GM23338 (cell line): ENCODE data around the gene MTX3. TPM values are rescaled to one million over a fixed set of nuclear protein-coding genes. Genes with fewer than 3 reads are reported as not detected.

Experiments
- ATAC-seq: fragments of 200-7000 bp; cut with Tn5 transposase; 3 replicates; pipeline ENCODE4 v1.9.1; 2020
- DNase-seq: peaks from one replicate; pipeline ENCODE4 v3.0.0-alpha.2; 2015; ENCODE audit warnings: low spot score
- H2AFZ ChIP-seq: fragments of 200-600 bp; sonication (generic); 2 replicates; pipeline ENCODE4 v1.8.0; 2016; ENCODE audit warnings: antibody characterized with exemption, mild to moderate bottlenecking, moderate library complexity
- H3F3A ChIP-seq: fragments of 200-600 bp; sonication (generic); replicated peaks from 2 replicates; pipeline ENCODE4 v1.8.0; 2017; ENCODE audit warnings: antibody characterized with exemption, mixed run types, low read depth
- H3K27ac ChIP-seq: fragments of 200-600 bp; sonication (generic); 2 replicates; pipeline ENCODE4 v1.6.1; 2016; ENCODE audit warnings: low read depth
- H3K27me3 ChIP-seq: fragments of 200-600 bp; sonication (generic); 2 replicates; pipeline ENCODE4 v1.8.0; 2016; ENCODE audit warnings: mild to moderate bottlenecking, mixed run types, moderate library complexity; ENCODE audit not compliant: insufficient read depth
- H3K36me3 ChIP-seq: fragments of 200-600 bp; sonication (generic); 2 replicates; pipeline ENCODE4 v1.8.0; 2016; ENCODE audit warnings: mild to moderate bottlenecking; ENCODE audit not compliant: insufficient read depth
- H3K4me1 ChIP-seq: fragments of 200-600 bp; sonication (generic); 2 replicates; pipeline ENCODE4 v1.8.0; 2016; ENCODE audit warnings: mild to moderate bottlenecking, moderate library complexity; ENCODE audit not compliant: insufficient read depth
- H3K4me2 ChIP-seq: fragments of 200-600 bp; sonication (generic); 2 replicates; pipeline ENCODE4 v1.7.1; 2017; ENCODE audit warnings: mixed run types
- H3K4me3 ChIP-seq: fragments of 200-600 bp; sonication (generic); 2 replicates; pipeline ENCODE4 v1.6.1; 2016; ENCODE audit warnings: mixed run types
- H3K79me2 ChIP-seq: fragments of 200-600 bp; sonication (generic); replicated peaks from 2 replicates; pipeline ENCODE4 v1.8.0; 2017; ENCODE audit warnings: mild to moderate bottlenecking; ENCODE audit not compliant: insufficient read depth
- H3K9me2 ChIP-seq: fragments of 200-600 bp; sonication (generic); 2 replicates; pipeline ENCODE4 v1.8.0; 2017; ENCODE audit not compliant: insufficient read depth
- H4K20me1 ChIP-seq: fragments of 200-600 bp; sonication (generic); replicated peaks from 2 replicates; pipeline ENCODE4 v1.8.0; 2017; ENCODE audit warnings: mild to moderate bottlenecking; ENCODE audit not compliant: insufficient read depth
- H3K27ac Mint-ChIP-seq: 2 replicates; pipeline ENCODE4 v1.8.0; 2020; ENCODE audit warnings: inconsistent platforms, mild to moderate bottlenecking, moderate library complexity, mixed read lengths
- H3K27me3 Mint-ChIP-seq: 3 replicates; pipeline ENCODE4 v1.8.0; 2022; ENCODE audit warnings: low read depth, mild to moderate bottlenecking, moderate library complexity, mixed read lengths, inconsistent platforms; ENCODE audit not compliant: insufficient read depth, poor library complexity
- H3K36me3 Mint-ChIP-seq: 3 replicates; pipeline ENCODE4 v1.8.0; 2021; ENCODE audit warnings: low read depth, mild to moderate bottlenecking, inconsistent platforms, moderate library complexity, mixed read lengths
- H3K4me1 Mint-ChIP-seq: 3 replicates; pipeline ENCODE4 v1.8.0; 2020; ENCODE audit warnings: mild to moderate bottlenecking, inconsistent platforms, mixed read lengths
- H3K4me3 Mint-ChIP-seq: 3 replicates; pipeline ENCODE4 v1.8.0; 2021; ENCODE audit warnings: moderate library complexity, mild to moderate bottlenecking, inconsistent platforms, mixed read lengths
- H3K9me3 Mint-ChIP-seq: 3 replicates; pipeline ENCODE4 v1.8.0; 2020; ENCODE audit warnings: moderate library complexity, mild to moderate bottlenecking, inconsistent platforms, mixed read lengths
- CREB1 ChIP-seq: fragments of 250-450 bp; sonication (Bioruptor Pico); IDR thresholded peaks from 2 replicates; pipeline ENCODE4 v1.5.0; 2020; ENCODE audit warnings: low read depth, mild to moderate bottlenecking, moderate library complexity
- EZH2 ChIP-seq: fragments of 200-600 bp; sonication (generic); IDR thresholded peaks from one replicate; pipeline ENCODE4 v1.8.0; 2017; ENCODE audit warnings: antibody characterized with exemption, mild to moderate bottlenecking, low read depth; ENCODE audit not compliant: unreplicated experiment
- JUNB ChIP-seq: IDR thresholded peaks from one replicate; pipeline ENCODE4 v1.6.1; 2016; ENCODE audit warnings: antibody characterized with exemption; ENCODE audit not compliant: unreplicated experiment
- NANOG ChIP-seq: IDR thresholded peaks from 2 replicates; pipeline ENCODE4 v1.6.1; 2016; ENCODE audit warnings: antibody characterized with exemption, borderline replicate concordance
- POLR2AphosphoS5 ChIP-seq: IDR thresholded peaks from 2 replicates; pipeline ENCODE4 v1.6.1; 2016; ENCODE audit warnings: antibody characterized with exemption, low read depth
- REST ChIP-seq: IDR thresholded peaks from one replicate; pipeline ENCODE4 v1.6.1; 2018; ENCODE audit warnings: antibody characterized with exemption; ENCODE audit not compliant: unreplicated experiment
- STAT1 ChIP-seq: IDR thresholded peaks from one replicate; pipeline ENCODE4 v1.6.1; 2016; ENCODE audit warnings: antibody characterized with exemption; ENCODE audit not compliant: unreplicated experiment
- ZNF331 ChIP-seq: fragments of 250-450 bp; sonication (Bioruptor Pico); IDR thresholded peaks from 2 replicates; pipeline ENCODE4 v1.5.0; 2020; ENCODE audit warnings: low read depth, mild to moderate bottlenecking, moderate library complexity
- polyA plus RNA-seq: library from polyadenylated mRNA; unstranded; fragments of >200 nt; fragmentation: Nextera tagmentation; extraction: Ambion mirVana; gene quantifications from 2 replicates; pipeline ENCODE4 v1.2.1, GENCODE V29; 2016
- total RNA-seq: library from RNA; depleted of rRNA; stranded (reverse); fragments of >200 nt; shearing (Covaris generic); gene quantifications from 2 replicates; pipeline ENCODE4 v1.2.3, GENCODE V29; 2014
- TF ChIP-seq, protein P1 (sequence below), 2 experiments: fragments of 200-600 bp in 1 of 2; sonication (generic) in 1 of 2; conservative IDR thresholded peaks; 2 replicates each; pipeline versions ENCODE4 v1.5.1 to v1.6.1; 2016 to 2017; ENCODE audit warnings: antibody characterized with exemption in 2 of 2, low read depth in 2 of 2, mild to moderate bottlenecking in 2 of 2, moderate library complexity in 1 of 2
- TF ChIP-seq, protein P2 (sequence below): fragments of 250-450 bp; sonication (Bioruptor Pico); IDR thresholded peaks from 2 replicates; pipeline ENCODE4 v1.5.0; 2020; ENCODE audit warnings: mild to moderate bottlenecking, moderate library complexity

MTX3 gene
- total and polyA plus RNA-seq, 2 experiments from 2014 or later = 11.3 to 33.8 TPM

DNA sequence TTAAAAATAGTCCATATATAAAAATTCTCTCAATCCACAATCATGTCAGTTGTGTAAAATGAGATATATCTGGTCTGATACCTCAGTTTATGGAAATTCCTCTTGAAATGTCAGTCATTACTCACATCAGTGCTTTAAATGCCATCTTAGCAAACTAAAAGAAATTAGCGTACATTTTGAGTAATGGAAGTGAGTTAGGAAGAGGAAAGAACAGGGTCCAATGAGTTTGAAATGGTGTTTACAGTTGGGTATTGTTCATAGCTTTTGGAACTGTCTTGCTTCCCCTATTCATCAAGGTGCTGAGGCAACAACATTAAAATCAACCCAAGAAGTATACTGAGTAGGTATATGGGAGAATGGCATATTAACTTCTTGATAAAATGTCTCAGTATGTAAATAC, 8.7 kb upstream of the MTX3 start:
- Mint-ChIP-seq H3K4me1 (peaks cover 32% of the 10 kb centered on the region), H3K36me3 (peaks cover 4% of the 10 kb centered on the region; the same call in 1 of the 3 replicates), H3K27ac (no peak overlapping the region), H3K27me3 (no peaks in the 10 kb centered on the region), H3K9me3 (no peaks in the 10 kb centered on the region), H3K4me3 (no peak overlapping the region)
- H3K4me2 ChIP-seq = no peak overlapping the region
- H4K20me1 ChIP-seq = no peaks in the 10 kb centered on the region
- TF ChIP-seq REST (no peak), ZNF331 (no peak), CREB1 (CRISPR knock-in tag) (no peak), EZH2 (no peak), JUNB (no peak), NANOG (no peak), POLR2AphosphoS5 (no peak), STAT1 (no peak)
- TF ChIP-seq, protein P1, sequence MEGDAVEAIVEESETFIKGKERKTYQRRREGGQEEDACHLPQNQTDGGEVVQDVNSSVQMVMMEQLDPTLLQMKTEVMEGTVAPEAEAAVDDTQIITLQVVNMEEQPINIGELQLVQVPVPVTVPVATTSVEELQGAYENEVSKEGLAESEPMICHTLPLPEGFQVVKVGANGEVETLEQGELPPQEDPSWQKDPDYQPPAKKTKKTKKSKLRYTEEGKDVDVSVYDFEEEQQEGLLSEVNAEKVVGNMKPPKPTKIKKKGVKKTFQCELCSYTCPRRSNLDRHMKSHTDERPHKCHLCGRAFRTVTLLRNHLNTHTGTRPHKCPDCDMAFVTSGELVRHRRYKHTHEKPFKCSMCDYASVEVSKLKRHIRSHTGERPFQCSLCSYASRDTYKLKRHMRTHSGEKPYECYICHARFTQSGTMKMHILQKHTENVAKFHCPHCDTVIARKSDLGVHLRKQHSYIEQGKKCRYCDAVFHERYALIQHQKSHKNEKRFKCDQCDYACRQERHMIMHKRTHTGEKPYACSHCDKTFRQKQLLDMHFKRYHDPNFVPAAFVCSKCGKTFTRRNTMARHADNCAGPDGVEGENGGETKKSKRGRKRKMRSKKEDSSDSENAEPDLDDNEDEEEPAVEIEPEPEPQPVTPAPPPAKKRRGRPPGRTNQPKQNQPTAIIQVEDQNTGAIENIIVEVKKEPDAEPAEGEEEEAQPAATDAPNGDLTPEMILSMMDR (conservative IDR thresholded peaks at IDR 0.05; ENCODE audit: low read depth in 2 of 2) = no peak
- TF ChIP-seq, protein P2, sequence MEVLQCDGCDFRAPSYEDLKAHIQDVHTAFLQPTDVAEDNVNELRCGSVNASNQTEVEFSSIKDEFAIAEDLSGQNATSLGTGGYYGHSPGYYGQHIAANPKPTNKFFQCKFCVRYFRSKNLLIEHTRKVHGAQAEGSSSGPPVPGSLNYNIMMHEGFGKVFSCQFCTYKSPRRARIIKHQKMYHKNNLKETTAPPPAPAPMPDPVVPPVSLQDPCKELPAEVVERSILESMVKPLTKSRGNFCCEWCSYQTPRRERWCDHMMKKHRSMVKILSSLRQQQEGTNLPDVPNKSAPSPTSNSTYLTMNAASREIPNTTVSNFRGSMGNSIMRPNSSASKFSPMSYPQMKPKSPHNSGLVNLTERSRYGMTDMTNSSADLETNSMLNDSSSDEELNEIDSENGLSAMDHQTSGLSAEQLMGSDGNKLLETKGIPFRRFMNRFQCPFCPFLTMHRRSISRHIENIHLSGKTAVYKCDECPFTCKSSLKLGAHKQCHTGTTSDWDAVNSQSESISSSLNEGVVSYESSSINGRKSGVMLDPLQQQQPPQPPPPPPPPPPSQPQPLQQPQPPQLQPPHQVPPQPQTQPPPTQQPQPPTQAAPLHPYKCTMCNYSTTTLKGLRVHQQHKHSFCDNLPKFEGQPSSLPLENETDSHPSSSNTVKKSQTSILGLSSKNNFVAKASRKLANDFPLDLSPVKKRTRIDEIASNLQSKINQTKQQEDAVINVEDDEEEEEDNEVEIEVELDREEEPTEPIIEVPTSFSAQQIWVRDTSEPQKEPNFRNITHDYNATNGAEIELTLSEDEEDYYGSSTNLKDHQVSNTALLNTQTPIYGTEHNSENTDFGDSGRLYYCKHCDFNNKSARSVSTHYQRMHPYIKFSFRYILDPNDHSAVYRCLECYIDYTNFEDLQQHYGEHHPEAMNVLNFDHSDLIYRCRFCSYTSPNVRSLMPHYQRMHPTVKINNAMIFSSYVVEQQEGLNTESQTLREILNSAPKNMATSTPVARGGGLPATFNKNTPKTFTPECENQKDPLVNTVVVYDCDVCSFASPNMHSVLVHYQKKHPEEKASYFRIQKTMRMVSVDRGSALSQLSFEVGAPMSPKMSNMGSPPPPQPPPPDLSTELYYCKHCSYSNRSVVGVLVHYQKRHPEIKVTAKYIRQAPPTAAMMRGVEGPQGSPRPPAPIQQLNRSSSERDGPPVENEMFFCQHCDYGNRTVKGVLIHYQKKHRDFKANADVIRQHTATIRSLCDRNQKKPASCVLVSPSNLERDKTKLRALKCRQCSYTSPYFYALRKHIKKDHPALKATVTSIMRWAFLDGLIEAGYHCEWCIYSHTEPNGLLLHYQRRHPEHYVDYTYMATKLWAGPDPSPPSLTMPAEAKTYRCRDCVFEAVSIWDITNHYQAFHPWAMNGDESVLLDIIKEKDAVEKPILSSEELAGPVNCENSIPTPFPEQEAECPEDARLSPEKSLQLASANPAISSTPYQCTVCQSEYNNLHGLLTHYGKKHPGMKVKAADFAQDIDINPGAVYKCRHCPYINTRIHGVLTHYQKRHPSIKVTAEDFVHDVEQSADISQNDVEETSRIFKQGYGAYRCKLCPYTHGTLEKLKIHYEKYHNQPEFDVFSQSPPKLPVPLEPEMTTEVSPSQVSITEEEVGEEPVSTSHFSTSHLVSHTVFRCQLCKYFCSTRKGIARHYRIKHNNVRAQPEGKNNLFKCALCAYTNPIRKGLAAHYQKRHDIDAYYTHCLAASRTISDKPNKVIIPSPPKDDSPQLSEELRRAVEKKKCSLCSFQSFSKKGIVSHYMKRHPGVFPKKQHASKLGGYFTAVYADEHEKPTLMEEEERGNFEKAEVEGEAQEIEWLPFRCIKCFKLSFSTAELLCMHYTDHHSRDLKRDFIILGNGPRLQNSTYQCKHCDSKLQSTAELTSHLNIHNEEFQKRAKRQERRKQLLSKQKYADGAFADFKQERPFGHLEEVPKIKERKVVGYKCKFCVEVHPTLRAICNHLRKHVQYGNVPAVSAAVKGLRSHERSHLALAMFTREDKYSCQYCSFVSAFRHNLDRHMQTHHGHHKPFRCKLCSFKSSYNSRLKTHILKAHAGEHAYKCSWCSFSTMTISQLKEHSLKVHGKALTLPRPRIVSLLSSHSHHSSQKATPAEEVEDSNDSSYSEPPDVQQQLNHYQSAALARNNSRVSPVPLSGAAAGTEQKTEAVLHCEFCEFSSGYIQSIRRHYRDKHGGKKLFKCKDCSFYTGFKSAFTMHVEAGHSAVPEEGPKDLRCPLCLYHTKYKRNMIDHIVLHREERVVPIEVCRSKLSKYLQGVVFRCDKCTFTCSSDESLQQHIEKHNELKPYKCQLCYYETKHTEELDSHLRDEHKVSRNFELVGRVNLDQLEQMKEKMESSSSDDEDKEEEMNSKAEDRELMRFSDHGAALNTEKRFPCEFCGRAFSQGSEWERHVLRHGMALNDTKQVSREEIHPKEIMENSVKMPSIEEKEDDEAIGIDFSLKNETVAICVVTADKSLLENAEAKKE (CRISPR knock-in tag) = no peak
- no peak overlapping the region for H3K27ac ChIP-seq
- H3K4me3 ChIP-seq = no peak overlapping the region
- H3K27me3 ChIP-seq = no peaks in the 10 kb centered on the region
- H3K4me1 ChIP-seq = peaks cover 33% of the 10 kb centered on the region
- H3K9me2 ChIP-seq = no peaks in the 10 kb centered on the region
- ATAC-seq = no peak
- no peaks in the 10 kb centered on the region for H3K79me2 ChIP-seq
- no peak for DNase-seq
- H3K36me3 ChIP-seq = no peaks in the 10 kb centered on the region
- 0 out of 2 replicates have a peak, but pooled peaks cover 3% of the 10 kb centered on the region for H3F3A ChIP-seq
- no peak overlapping the region for H2AFZ ChIP-seq
